ENCODE measurements around the gene LONRF2.

- TF ChIP-seq CTCF (IDR thresholded peaks at IDR 0.05), result no peak
- no peak for TF ChIP-seq POLR2A (IDR thresholded peaks at IDR 0.05)
- no peak for TF ChIP-seq EP300 (IDR thresholded peaks at IDR 0.05)
These were observed 87.2 kb downstream of the LONRF2 start for GRCh38 chr2:100235098-100235497.
